GM12865 (cell line): ENCODE measurements around the gene TRIM52.
"Not testable (repeated sequence)": the region's sequence is repeated elsewhere in the genome, so short reads cannot be mapped to it uniquely, and the experiment has no call there.

Source experiments
- DNase-seq: peaks from one replicate; pipeline ENCODE4 v3.0.0; 2010; ENCODE audit warnings: low read depth
- H3K4me3 ChIP-seq: 2 replicates; pipeline ENCODE4 v1.5.1; 2011; ENCODE audit warnings: mild to moderate bottlenecking, low read depth, low read length, control low read depth
- TF ChIP-seq, protein P1 (sequence below): IDR thresholded peaks from 2 replicates; pipeline ENCODE4 v1.5.1; 2011; ENCODE audit warnings: low read length, control low read depth, low read depth, inconsistent platforms; ENCODE audit not compliant: insufficient read depth; ENCODE audit errors: missing control alignments

The TRIM52 gene

DNA sequence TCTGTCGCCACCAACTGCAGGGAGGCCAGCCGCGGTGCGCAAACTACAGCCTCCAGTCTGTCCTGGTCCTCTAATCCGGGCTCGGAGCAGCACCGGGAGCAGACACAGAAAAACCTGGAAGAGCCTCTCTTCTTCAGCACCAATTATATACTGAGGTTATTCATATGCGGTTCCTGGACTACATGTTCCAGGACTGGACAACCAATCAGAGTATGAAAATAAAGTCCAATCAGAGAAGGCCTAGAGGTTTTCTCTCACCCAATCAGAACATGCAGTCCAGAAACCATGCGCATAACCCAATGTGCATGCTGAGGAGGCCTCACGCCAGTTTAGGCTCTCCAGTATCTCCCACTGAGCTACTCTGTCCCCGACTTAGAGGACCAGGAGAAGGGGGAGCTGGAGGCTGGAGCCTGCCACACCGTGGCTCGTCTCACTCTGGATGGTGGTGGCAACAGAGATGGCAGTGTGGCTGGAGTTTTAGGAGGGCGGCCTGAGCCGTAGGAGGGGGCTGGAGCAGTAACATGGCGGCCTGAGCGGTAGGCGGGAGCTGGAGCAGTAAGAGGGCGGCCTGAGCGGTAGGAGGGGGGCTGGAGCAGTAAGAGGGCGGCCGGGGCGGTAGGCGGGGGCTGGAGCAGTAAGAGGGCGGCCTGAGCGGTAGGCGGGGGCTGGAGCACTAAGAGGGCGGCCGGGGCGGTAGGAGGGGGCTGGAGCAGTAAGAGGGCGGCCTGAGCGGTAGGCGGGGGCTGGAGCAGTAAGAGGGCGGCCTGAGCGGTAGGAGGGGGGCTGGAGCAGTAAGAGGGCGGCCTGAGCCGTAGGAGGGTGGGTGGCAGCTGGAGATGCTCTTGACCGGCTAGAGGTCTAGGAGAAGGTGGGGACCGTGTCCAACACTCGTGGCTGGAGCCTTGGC, 20.4 kb upstream of the TRIM52 start:
- H3K4me3 ChIP-seq = no peak overlapping the region
- TF ChIP-seq, protein P1, sequence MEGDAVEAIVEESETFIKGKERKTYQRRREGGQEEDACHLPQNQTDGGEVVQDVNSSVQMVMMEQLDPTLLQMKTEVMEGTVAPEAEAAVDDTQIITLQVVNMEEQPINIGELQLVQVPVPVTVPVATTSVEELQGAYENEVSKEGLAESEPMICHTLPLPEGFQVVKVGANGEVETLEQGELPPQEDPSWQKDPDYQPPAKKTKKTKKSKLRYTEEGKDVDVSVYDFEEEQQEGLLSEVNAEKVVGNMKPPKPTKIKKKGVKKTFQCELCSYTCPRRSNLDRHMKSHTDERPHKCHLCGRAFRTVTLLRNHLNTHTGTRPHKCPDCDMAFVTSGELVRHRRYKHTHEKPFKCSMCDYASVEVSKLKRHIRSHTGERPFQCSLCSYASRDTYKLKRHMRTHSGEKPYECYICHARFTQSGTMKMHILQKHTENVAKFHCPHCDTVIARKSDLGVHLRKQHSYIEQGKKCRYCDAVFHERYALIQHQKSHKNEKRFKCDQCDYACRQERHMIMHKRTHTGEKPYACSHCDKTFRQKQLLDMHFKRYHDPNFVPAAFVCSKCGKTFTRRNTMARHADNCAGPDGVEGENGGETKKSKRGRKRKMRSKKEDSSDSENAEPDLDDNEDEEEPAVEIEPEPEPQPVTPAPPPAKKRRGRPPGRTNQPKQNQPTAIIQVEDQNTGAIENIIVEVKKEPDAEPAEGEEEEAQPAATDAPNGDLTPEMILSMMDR = no peak
- DNase-seq = no peak

GRCh38 chr5:181280251-181280762, 19.4 kb upstream of the TRIM52 start:
- DNase-seq = no peak
- TF ChIP-seq, protein P1 = no peak
- H3K4me3 ChIP-seq = no peak overlapping the region

DNA sequence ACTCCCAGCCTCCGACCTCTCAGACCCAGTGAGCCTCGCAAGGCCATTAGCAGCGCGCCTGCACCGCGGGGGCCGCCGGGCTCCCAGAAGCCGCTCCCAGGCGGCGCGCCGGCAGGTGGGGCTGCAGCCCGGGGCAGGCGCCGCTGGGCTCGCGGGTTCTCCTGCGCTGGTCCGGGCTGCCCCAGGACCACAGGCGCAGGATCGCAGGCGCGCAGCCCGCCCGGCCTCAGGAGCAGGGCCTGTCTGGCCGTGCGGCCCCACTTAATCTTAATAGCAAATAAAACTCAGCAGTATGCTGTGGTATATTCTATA, 12.4 kb upstream of the TRIM52 start:
- DNase-seq, H3K4me3 ChIP-seq: not testable (repeated sequence)

DNA sequence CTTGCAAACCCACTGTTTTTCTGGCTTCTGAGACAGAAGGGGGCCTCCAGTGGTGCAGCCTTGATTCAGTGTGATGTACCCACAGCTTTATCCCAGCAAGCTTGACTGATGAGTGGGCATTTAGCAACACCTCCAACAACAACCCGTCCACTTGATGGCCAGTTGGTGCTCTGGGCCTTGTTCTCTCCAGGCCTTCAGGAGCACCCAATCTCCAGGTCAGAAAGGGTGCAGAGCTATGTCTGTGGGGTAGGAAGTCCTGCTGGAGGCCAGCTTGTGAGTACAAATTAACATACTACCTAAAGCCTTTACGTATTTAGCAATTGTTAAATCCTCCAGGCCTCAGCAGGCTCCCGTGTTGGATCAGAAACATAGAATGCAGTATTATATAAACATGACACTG, 10.1 kb upstream of the TRIM52 start:
- TF ChIP-seq, protein P1 = no peak
- H3K4me3 ChIP-seq = no peak overlapping the region
- no peak for DNase-seq

- H3K4me3 ChIP-seq, DNase-seq: not testable (repeated sequence)
Observed at GRCh38 chr5:181267907-181268306, 7.0 kb upstream of the TRIM52 start.

DNA sequence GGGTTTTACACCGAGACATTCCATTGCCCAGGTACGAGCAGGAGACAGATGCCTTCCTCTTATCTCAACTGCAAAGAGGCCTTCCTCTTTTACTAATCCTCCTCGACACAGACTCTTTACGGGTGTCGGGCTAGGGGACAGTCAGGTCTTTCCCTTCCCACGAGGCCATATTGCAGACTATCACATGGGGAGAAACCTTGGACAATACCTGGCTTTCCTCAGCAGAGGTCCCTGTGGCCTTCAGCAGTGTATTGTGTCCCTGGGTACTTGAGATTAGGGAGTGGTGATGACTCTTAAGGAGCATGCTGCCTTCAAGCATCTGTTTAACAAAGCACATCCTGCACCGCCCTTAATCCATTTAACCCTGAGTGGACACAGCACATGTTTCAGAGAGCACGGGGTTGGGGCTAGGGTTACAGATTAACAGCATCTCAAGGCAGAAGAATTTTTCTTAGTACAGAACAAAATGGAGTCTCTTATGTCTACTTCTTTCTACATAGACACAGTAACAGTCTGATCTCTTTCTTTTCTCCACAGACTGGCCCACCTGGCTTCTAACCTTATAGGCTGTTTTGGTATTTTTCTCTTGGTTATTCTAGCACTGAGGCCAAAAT, 6.5 kb upstream of the TRIM52 start:
- not testable (repeated sequence) for DNase-seq, H3K4me3 ChIP-seq

GRCh38 chr5:181265092-181265671, 4.2 kb upstream of the TRIM52 start:
- no peak for DNase-seq
- TF ChIP-seq, protein P1 = no peak
- H3K4me3 ChIP-seq = no peak overlapping the region

DNA sequence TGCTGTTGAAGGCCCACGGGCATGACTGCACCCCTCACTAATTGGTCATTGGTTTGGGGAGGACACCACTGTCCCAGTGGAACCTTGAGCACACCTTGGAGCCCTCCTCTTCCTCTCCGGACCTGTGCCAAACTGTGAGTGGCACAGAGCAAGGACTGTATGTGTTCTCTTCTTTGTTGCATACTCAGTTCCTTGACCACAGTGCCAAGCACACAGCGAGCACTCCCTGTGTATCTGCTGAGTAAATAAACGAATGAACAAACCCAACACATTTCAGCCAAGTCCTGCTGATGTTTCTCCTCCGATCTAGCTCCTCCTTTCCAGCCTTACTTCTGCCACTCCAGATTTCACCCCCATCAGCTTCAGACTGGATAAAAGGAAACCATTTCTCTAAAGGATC, 2.7 kb upstream of the TRIM52 start:
- no peak overlapping the region for H3K4me3 ChIP-seq
- DNase-seq = no peak
- TF ChIP-seq, protein P1 = no peak
